VCaP (cell line): ENCODE measurements around the gene NKTR.

Experiments used
- H3K27ac ChIP-seq: fragments of 450-650 bp; 2 replicates; pipeline ENCODE4 v1.5.1; 2017
- CTCF ChIP-seq: fragments of 450-650 bp; conservative IDR thresholded peaks from 2 replicates; pipeline ENCODE4 v1.5.1; 2017; ENCODE audit warnings: mild to moderate bottlenecking, moderate library complexity

Gene NKTR

GRCh38 chr3:42659451-42660130 is 59.1 kb downstream of the NKTR start:
- no peak for TF ChIP-seq CTCF
- no peak overlapping the region for H3K27ac ChIP-seq

DNA sequence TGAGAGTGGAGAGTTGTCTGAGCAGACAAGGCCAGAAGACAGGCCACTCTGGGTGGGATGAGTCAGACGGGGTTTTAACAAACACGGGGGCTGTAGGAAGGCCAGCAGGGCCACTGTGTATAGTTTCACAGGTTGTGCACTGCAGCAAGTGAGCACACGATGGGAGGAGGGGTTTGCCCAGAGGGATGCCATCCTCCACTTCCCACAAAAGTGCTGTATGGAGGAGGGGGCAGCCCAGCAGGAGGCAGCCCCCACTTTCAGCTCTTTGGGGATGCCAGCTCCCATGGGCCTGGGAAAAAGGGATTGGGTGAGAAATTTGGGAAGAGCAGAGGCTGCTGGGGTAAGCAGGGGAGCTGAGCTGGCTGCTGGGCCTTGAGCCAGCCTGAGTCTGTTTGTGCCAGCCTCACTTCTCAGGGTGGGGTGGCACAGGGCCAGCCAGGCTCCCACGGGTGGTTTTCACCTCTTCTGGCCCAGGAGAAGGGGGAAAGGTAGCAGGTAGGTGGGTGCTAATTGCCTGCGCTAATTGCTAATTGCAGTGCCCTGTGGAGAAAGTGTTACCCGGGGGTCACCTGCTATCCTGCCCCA is 59.7 kb downstream of the NKTR start:
- H3K27ac ChIP-seq, result no peak overlapping the region
- TF ChIP-seq CTCF, result no peak

DNA sequence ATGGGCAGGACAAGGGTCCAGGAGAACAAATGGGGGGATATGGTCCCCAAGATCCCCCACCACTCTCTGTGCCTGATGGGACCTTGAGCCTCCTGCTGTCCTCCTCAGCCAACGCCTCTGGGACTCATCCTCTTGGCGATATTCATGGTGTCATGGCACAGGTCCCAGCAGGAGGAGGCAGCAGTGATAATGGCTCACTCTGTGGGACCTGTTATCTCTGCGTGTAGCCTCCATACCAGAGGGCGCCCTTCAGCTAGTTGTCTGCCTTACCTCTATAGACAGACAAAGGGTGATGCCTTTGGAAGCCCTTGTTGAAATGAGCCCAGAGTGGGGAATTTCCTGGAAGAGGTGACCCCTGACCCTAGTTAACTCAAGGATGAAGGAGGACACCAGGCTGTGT is 60.4 kb downstream of the NKTR start:
- H3K27ac ChIP-seq, result no peak overlapping the region

GRCh38 chr3:42661593-42662022 is 61.1 kb downstream of the NKTR start:
- no peak for TF ChIP-seq CTCF
- H3K27ac ChIP-seq, result no peak overlapping the region

More for the DNA sequence above, 60.4 kb downstream of the NKTR start:
- TF ChIP-seq CTCF, result 0 out of 2 replicates have a peak, but pooled peaks have one; percentile 6

DNA sequence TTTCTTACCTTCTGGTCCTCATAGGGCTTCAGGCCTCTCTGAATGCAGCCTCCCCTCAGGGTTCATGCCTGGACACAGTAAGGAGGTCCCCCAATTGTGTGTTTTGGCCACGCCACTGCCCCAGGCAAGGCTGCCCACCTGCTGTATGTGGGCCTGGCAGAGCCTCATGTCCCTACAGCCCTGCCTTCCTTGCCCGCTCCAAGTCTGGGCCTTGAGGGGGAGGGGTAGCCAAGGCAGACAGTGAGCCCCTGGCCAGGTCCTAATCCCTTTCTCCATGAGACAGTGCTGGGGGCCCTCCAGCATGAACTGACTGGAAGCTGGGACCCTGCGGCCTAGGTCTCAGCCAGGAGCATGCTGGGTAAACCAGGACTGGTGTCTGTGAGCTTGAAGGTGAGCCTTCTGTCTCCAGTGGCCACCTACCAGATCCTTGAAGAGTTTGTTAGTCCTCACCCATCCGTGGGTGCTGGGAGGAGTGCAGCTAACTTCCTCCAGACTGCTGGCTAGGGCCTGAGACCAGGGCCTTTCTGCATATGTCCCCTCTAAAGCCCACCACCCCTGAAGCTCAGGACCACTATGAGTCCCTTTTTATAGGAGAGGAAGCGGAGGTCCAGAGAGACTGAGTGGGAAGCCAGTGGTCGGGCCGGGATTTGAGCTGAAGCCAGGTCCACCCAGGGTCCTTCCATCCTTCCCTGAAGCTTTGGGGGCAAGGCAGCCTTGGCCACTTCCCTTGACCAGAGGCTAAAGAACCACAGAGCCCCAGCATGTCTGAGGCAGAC is 61.7 kb downstream of the NKTR start:
- TF ChIP-seq CTCF, result no peak
- no peak overlapping the region for H3K27ac ChIP-seq

DNA sequence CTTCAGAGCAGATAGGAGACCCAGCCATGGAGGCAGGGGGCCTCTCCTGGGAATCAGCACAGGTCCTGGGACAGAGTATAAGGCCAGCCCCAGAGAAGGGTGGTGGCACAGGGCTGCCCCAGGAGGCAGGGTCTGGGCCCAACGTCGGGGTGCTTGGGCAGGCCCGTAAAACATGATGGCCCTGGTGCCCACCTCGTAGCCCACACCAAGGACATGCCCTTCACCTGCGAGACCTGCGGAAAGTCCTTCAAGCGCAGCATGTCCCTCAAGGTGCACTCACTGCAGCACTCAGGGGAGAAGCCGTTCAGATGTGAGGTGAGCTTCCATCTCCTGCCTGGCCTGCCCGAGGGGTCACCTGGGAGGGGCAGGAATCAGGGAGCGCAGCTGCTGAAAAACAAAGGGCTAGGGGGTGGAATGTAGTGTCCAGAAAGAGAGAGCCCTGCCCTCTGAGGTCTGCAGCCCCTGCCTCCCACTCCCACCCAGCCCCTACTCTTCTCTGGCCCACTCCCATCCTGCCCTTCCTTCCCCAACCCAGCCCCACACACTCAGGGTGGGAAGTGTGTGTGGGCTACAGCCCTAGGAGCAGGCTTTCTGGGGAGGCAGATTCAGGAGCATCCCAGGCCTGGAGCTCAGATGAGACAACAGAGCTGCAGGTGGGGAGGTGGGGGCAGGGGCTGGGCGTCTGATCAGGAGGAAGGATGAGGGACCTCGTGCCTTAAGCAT is 62.5 kb downstream of the NKTR start:
- TF ChIP-seq CTCF, result no peak
- no peak overlapping the region for H3K27ac ChIP-seq
